Colonic mucosa (tissue), 4 donors: ENCODE measurements around the gene FAM168B. TPM values are rescaled to one million over a fixed set of nuclear protein-coding genes. Genes with fewer than 3 reads are reported as not detected.

Experiments used
- DNase-seq: peaks from one replicate; pipeline ENCODE4 v3.0.0-alpha.2; 2020
- H3K27ac ChIP-seq: fragments of 200-600 bp; one replicate; pipeline ENCODE4 v1.8.0; 2021
- H3K27me3 ChIP-seq: fragments of 200-600 bp; one replicate; pipeline ENCODE4 v1.8.0; 2021
- H3K36me3 ChIP-seq: fragments of 200-600 bp; one replicate; pipeline ENCODE4 v1.8.0; 2021
- H3K4me1 ChIP-seq: fragments of 200-600 bp; one replicate; pipeline ENCODE4 v1.8.0; 2021; ENCODE audit warnings: mild to moderate bottlenecking
- H3K4me3 ChIP-seq: fragments of 200-600 bp; one replicate; pipeline ENCODE4 v1.8.0; 2021
- H3K9ac ChIP-seq, 2 donors: one replicate each; pipeline ENCODE4 v1.7.0; 2013; ENCODE audit warnings: control low read depth in 2 of 2, low read depth in 2 of 2, low read length in 2 of 2
- H3K9me3 ChIP-seq: fragments of 200-600 bp; one replicate; pipeline ENCODE4 v1.8.0; 2021
- CTCF ChIP-seq: fragments of 200-600 bp; IDR thresholded peaks from one replicate; pipeline ENCODE4 v1.8.0; 2022; ENCODE audit warnings: antibody characterized with exemption, mild to moderate bottlenecking
- intact Hi-C: fragments of 100-400 bp; cut with DNase I; formaldehyde crosslinking; loops from one replicate; pipeline ENCODE4 v1.14.1; 2022
- total RNA-seq, 2 donors: library from RNA; stranded (reverse); fragmentation: NEBNext Ultra II Directional in 1 of 2; extraction: Animal tissue kit (Norgen Biotek cat#: 25700) in 1 of 2; gene quantifications; one replicate each; pipeline ENCODE4 v1.2.1, GENCODE V29; 2021
- donor health status: healthy.
- donor health status: DM: no; HTN: no; CAD: no.
- donor health status: DM: no; HTN: no; CAD: no.

Gene FAM168B
- total RNA-seq, 2 donors from 2014 or later, result 82.6 to 93.5 TPM

GRCh38 chr2:131064589-131065512 lies 28.4 kb downstream of the FAM168B start:
- Histone ChIP-seq H3K9me3 (no peaks in the 10 kb centered on the region), H3K27ac (no peak overlapping the region), H3K36me3 (no peaks in the 10 kb centered on the region), H3K4me1 (no peaks in the 10 kb centered on the region), H3K27me3 (no peaks in the 10 kb centered on the region), H3K4me3 (no peak overlapping the region), H3K9ac (no peak overlapping the region)
- intact Hi-C loops, result no loop called here
- DNase-seq, result no peak
- no peak for TF ChIP-seq CTCF

GRCh38 chr2:131063501-131064283 lies 29.6 kb downstream of the FAM168B start:
- no peak overlapping the region for H3K4me3 ChIP-seq
- TF ChIP-seq CTCF, result no peak
- no peaks in the 10 kb centered on the region for H3K9me3 ChIP-seq
- intact Hi-C loops, result no loop called here
- no peak overlapping the region for H3K27ac ChIP-seq
- H3K4me1 ChIP-seq, result no peaks in the 10 kb centered on the region
- DNase-seq, result no peak
- no peak overlapping the region for H3K9ac ChIP-seq
- no peaks in the 10 kb centered on the region for H3K36me3 ChIP-seq
- no peaks in the 10 kb centered on the region for H3K27me3 ChIP-seq

GRCh38 chr2:131058920-131059319 lies 34.3 kb downstream of the FAM168B start:
- H3K27me3 ChIP-seq, result no peaks in the 10 kb centered on the region
- no peaks in the 10 kb centered on the region for H3K9me3 ChIP-seq
- intact Hi-C loops, result no loop called here
- no peak overlapping the region for H3K4me3 ChIP-seq
- H3K27ac ChIP-seq, result no peak overlapping the region
- TF ChIP-seq CTCF, result no peak
- peaks cover 22% of the 10 kb centered on the region for H3K36me3 ChIP-seq
- no peaks in the 10 kb centered on the region for H3K4me1 ChIP-seq
- H3K9ac ChIP-seq, result no peak overlapping the region
- no peak for DNase-seq

- H3K4me3 ChIP-seq, result no peak overlapping the region
- no peak for DNase-seq
- TF ChIP-seq CTCF, result no peak
- H3K9ac ChIP-seq, result no peak overlapping the region
- intact Hi-C loops, result no loop called here
- H3K9me3 ChIP-seq, result no peaks in the 10 kb centered on the region
- peaks cover 22% of the 10 kb centered on the region for H3K36me3 ChIP-seq
- H3K4me1 ChIP-seq, result no peaks in the 10 kb centered on the region
- H3K27me3 ChIP-seq, result no peaks in the 10 kb centered on the region
- H3K27ac ChIP-seq, result no peak overlapping the region
Observed at GRCh38 chr2:131058214-131058843, 34.9 kb downstream of the FAM168B start.

- intact Hi-C loops, result no loop called here
- H3K4me1 ChIP-seq, result no peaks in the 10 kb centered on the region
- H3K9ac ChIP-seq, result no peak overlapping the region
- peaks cover 30% of the 10 kb centered on the region for H3K36me3 ChIP-seq
- H3K27me3 ChIP-seq, result no peaks in the 10 kb centered on the region
- H3K27ac ChIP-seq, result no peak overlapping the region
- H3K9me3 ChIP-seq, result no peaks in the 10 kb centered on the region
- H3K4me3 ChIP-seq, result no peak overlapping the region
- DNase-seq, result no peak
- no peak for TF ChIP-seq CTCF
Observed at GRCh38 chr2:131056932-131057287, 36.4 kb downstream of the FAM168B start.
